Pons (tissue), 1 donor: ENCODE data around the gene DENND1A.
A peak's percentile ranks its signal among the peaks of the same experiment; 100 is the strongest.
"Not testable (repeated sequence)": the region's sequence is repeated elsewhere in the genome, so short reads cannot be mapped to it uniquely, and the experiment has no call there.

ENCODE experiments used
- DNase-seq: peaks from one replicate; pipeline ENCODE4 v3.0.0-alpha.2; 2016; ENCODE audit warnings: low spot score

DENND1A gene

GRCh38 chr9:123948286-123948685 lies 18.4 kb upstream of the DENND1A start:
- no peak for DNase-seq

- DNase-seq = no peak
Measured at GRCh38 chr9:123947326-123947725, 17.4 kb upstream of the DENND1A start.

- DNase-seq = no peak
Measured at GRCh38 chr9:123946101-123946821, 16.3 kb upstream of the DENND1A start.

GRCh38 chr9:123945532-123945931 lies 15.6 kb upstream of the DENND1A start:
- no peak for DNase-seq

GRCh38 chr9:123944464-123944863 lies 14.5 kb upstream of the DENND1A start:
- not testable (repeated sequence) for DNase-seq

GRCh38 chr9:123943671-123944070 lies 13.7 kb upstream of the DENND1A start:
- no peak for DNase-seq

GRCh38 chr9:123942542-123942941 lies 12.6 kb upstream of the DENND1A start:
- no peak for DNase-seq

GRCh38 chr9:123941524-123942070 lies 11.7 kb upstream of the DENND1A start:
- DNase-seq = no peak

GRCh38 chr9:123940721-123941523 lies 11.0 kb upstream of the DENND1A start:
- no peak for DNase-seq

GRCh38 chr9:123938401-123938800 lies 8.5 kb upstream of the DENND1A start:
- DNase-seq = no peak

- not testable (repeated sequence) for DNase-seq
Measured at GRCh38 chr9:123936575-123936974, 6.6 kb upstream of the DENND1A start.

GRCh38 chr9:123933440-123934212 lies 3.7 kb upstream of the DENND1A start:
- DNase-seq = no peak

GRCh38 chr9:123929177-123929869 lies 603 bp downstream of the DENND1A start:
- no peak for DNase-seq

- DNase-seq = peak; percentile 17
Measured at GRCh38 chr9:123928533-123929176, 1.3 kb downstream of the DENND1A start.

- peak; percentile 7 for DNase-seq
Measured at GRCh38 chr9:123927625-123928532, 2.0 kb downstream of the DENND1A start.

- DNase-seq = no peak
Measured at GRCh38 chr9:123926941-123927340, 3.0 kb downstream of the DENND1A start.

- no peak for DNase-seq
Measured at GRCh38 chr9:123925819-123926218, 4.1 kb downstream of the DENND1A start.

- no peak for DNase-seq
Measured at GRCh38 chr9:123925161-123925560, 4.8 kb downstream of the DENND1A start.

- DNase-seq = no peak
Measured at GRCh38 chr9:123924727-123925126, 5.2 kb downstream of the DENND1A start.

GRCh38 chr9:123923884-123924283 lies 6.0 kb downstream of the DENND1A start:
- DNase-seq = no peak
